GM19023 (cell line): ENCODE measurements around the gene ISYNA1.

ENCODE experiments used
- ATAC-seq: cut with Tn5 transposase; IDR thresholded peaks from one replicate; pipeline ENCODE4 v1.9.1; 2021; ENCODE audit warnings: mild to moderate bottlenecking, moderate library complexity; ENCODE audit not compliant: unreplicated experiment

ISYNA1 gene

GRCh38 chr19:18397242-18398202, 40.4 kb downstream of the ISYNA1 start, which contains the start of gene LRRC25:
Gene LRRC25, minus strand, starts transcription at chr19:18397622. Its CDS starts 659 bp downstream, at chr19:18396963.
- ATAC-seq, result no peak

DNA sequence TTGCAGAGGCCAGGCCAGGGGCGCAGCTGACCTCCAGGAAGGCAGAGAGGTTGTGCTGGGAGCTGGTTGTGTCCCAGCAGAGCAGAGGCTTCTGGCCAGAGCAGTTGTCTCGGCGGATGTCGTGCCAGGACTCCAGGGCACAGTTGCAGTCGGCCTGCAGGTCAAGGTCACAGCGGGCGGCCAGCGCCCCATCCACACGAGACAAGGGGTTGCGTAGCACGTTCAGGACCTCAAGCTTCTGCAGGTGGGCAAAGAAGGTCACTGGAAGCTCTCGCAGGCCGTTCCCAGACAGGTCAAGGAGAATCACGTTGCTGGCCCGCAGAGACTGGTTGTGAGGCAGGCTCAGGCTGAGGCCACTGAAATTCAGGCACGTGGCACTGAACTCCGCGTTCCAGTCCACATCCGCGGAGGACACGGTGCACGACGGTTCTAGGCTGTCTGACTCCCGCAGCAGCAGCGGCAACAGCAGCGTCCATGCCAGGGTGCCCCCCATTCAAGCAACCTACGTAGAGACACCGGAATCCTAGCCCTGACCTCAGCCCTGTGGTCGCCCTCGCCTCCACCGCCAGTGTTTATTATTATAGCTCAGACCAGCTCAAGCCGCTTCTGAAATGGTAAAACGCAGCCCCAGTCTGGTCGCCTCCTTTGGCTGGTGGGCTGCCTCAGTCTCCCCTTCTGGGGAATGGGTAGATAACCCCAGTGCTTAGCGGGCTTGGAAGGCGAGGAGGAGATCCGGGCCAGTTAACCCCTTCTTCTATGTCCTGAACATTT, 41.3 kb downstream of the ISYNA1 start:
- no peak for ATAC-seq

DNA sequence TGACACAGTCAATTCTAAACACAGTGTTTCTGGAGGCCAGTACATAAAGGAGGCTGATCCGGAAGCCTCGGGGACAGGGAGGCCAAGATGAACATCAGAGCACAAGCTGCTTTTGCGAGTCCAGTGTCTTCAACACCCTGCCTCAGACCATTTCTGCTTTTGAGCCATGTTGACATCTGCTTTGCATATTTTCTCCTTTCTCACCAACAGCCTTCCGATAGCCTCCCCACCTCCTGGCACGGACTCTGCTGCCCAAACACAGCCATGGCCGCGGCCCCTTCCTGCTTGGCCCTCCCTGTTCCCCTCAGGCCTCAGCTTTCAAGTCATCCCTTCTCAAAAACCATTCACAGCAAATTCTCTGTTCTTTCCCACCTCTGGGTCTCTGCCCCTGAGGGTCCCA, 44.1 kb downstream of the ISYNA1 start:
- no peak for ATAC-seq

- no peak for ATAC-seq
These were observed 45.0 kb downstream of the ISYNA1 start for GRCh38 chr19:18392926-18393325.

DNA sequence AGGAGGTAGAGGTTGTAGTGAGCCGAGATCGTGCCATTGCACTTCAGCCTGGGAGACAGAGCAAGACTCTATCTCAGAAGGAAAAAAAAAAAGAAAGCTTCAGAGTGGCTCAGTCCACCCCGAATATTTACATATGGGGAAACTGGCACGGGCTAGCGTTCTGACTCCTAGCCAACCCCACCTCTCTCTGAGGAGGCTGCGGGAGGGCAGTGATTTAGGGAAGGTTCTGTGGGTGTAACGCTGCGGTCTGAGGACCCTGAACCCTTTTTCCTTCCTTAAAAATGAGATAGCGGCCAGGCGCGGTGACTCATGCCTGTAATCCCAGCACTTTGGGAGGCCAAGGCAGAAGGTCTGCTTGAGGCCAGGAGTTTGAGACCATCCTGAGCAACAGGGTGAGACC, 45.5 kb downstream of the ISYNA1 start:
- ATAC-seq, result no peak

GRCh38 chr19:18391509-18392075, 46.3 kb downstream of the ISYNA1 start:
- no peak for ATAC-seq

GRCh38 chr19:18390065-18390907, 47.6 kb downstream of the ISYNA1 start:
- no peak for ATAC-seq

DNA sequence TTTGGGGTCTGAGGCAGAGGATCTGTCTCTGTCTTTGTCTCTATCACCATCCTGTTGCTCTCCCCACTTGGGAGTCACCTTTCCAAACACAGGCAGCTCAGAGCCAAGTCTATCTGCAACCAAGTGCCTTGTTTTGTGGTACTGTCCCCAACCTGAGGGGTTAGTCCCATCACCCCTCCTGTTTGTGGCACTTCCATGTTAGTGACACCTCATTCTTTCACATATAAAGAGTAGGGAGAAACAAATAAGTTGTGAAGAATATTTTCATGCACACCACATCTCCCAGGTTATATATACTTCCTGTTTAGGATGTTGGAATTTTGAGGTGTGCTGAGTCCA, 48.2 kb downstream of the ISYNA1 start:
- ATAC-seq, result no peak

DNA sequence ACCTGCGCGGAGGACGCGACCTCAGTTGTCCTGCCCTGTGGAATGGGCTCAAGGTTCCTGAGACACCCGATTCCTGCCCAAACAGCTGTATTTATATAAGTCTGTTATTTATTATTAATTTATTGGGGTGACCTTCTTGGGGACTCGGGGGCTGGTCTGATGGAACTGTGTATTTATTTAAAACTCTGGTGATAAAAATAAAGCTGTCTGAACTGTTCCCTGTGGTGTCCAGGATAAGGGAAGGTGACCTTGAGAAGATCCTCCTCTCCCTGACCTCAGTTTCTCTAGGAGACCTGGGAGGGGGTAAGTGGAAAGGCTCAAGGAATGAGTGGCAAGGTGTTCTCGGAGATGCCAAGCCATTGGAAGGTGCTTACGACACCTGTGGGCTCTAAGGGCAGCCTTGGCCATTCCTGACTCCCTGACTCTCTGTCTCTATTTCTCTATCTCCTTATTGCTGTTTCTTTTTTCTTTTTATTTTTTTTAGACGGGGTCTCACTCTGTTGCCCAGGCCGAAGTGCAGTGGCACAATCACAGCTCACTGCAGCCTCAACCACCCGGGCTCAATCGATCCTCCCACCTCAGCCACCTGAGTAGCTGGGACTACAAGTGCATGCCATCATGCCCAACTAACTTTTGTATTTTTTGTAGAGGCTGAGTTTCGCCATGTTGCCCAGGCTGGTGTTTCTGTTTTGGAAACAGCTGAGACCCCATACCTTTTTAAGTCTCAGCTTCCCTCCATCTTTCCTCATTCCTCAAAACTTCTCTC, 48.8 kb downstream of the ISYNA1 start:
- no peak for ATAC-seq

GRCh38 chr19:18388100-18388959, 49.6 kb downstream of the ISYNA1 start:
- peak; percentile 64 for ATAC-seq

GRCh38 chr19:18386543-18387271, 51.2 kb downstream of the ISYNA1 start:
- ATAC-seq, result no peak

GRCh38 chr19:18385675-18386542, 52.0 kb downstream of the ISYNA1 start, which contains the start of gene GDF15:
Gene GDF15, plus strand, starts transcription at chr19:18386158. Its CDS starts 32 bp downstream, at chr19:18386190.
- no peak for ATAC-seq

- no peak for ATAC-seq
These were observed 52.6 kb downstream of the ISYNA1 start for GRCh38 chr19:18385359-18385674.

GRCh38 chr19:18384775-18385174, 53.2 kb downstream of the ISYNA1 start:
- ATAC-seq, result no peak
